ENCODE measurements around the gene TMEM270. TPM values are rescaled to one million over a fixed set of nuclear protein-coding genes. Genes with fewer than 3 reads are reported as not detected.

TMEM270 gene
- total RNA-seq, 1 donor from 2014 or later: not detected

- H3K36me3 Mint-ChIP-seq: no peaks in the 10 kb centered on the region
- no peak for DNase-seq (ENCODE audit: low spot score in 2 of 2, unreplicated experiment in 2 of 2)
- no peak overlapping the region for H3K27ac Mint-ChIP-seq
- no peak for TF ChIP-seq CTCF (IDR thresholded peaks at IDR 0.05; ENCODE audit: unreplicated experiment)
- peaks cover 11% of the 10 kb centered on the region for H3K4me1 Mint-ChIP-seq
- no peak overlapping the region for H3K4me3 Mint-ChIP-seq
- H3K27me3 Mint-ChIP-seq (ENCODE audit: low read depth): no peaks in the 10 kb centered on the region
- H3K9me3 Mint-ChIP-seq: no peaks in the 10 kb centered on the region
Observed at GRCh38 chr7:73838642-73839041, 22.3 kb upstream of the TMEM270 start.

DNA sequence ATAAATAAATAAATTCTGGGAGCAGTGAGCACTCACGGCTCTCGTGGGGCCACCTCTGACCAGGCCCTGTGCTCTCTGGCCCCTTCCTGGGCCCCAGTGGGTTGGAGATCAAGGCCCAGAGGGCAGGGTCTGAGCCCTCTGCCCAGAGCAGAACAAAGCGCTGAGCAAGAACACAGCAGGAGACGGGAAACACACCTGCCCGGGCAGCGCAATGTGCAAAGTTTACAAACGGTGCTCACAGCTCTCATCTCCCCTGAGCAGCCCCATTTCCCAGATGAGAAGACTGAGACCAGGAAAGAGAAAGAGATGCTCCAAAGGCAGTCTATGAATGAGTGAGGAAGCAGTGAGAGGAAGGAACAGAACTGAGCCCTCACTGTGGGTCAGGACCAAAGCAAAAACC lies 21.7 kb upstream of the TMEM270 start:
- TF ChIP-seq CTCF (IDR thresholded peaks at IDR 0.05; ENCODE audit: unreplicated experiment): no peak
- DNase-seq (ENCODE audit: low spot score in 2 of 2, unreplicated experiment in 2 of 2): no peak
- Mint-ChIP-seq H3K9me3 (no peaks in the 10 kb centered on the region), H3K36me3 (no peaks in the 10 kb centered on the region), H3K4me1 (peaks cover 15% of the 10 kb centered on the region), H3K4me3 (no peak overlapping the region), H3K27ac (no peak overlapping the region), H3K27me3 (ENCODE audit: low read depth) (no peaks in the 10 kb centered on the region)

- no peak for DNase-seq (ENCODE audit: low spot score in 2 of 2, unreplicated experiment in 2 of 2)
- no peaks in the 10 kb centered on the region for H3K36me3 Mint-ChIP-seq
- peak; percentile 35 for TF ChIP-seq CTCF (IDR thresholded peaks at IDR 0.05; ENCODE audit: unreplicated experiment)
- H3K4me1 Mint-ChIP-seq: peaks cover 20% of the 10 kb centered on the region
- peak overlapping the region; percentile 40 for H3K4me3 Mint-ChIP-seq
- H3K9me3 Mint-ChIP-seq: no peaks in the 10 kb centered on the region
- H3K27me3 Mint-ChIP-seq (ENCODE audit: low read depth): no peaks in the 10 kb centered on the region
- no peak overlapping the region for H3K27ac Mint-ChIP-seq
Observed at GRCh38 chr7:73839743-73840714, 20.9 kb upstream of the TMEM270 start.

- H3K4me3 Mint-ChIP-seq: peak overlapping the region; percentile 89
- H3K27ac Mint-ChIP-seq: no peak overlapping the region
Observed at GRCh38 chr7:73840715-73841379, 20.1 kb upstream of the TMEM270 start.

GRCh38 chr7:73841689-73842066 lies 19.3 kb upstream of the TMEM270 start:
- H3K27me3 Mint-ChIP-seq (ENCODE audit: low read depth): no peaks in the 10 kb centered on the region
- DNase-seq (ENCODE audit: low spot score in 2 of 2, unreplicated experiment in 2 of 2): no peak
- H3K36me3 Mint-ChIP-seq: no peaks in the 10 kb centered on the region
- no peak for TF ChIP-seq CTCF (IDR thresholded peaks at IDR 0.05; ENCODE audit: unreplicated experiment)
- H3K4me1 Mint-ChIP-seq: peaks cover 30% of the 10 kb centered on the region
- no peaks in the 10 kb centered on the region for H3K9me3 Mint-ChIP-seq
- peak overlapping the region; percentile 89 for H3K4me3 Mint-ChIP-seq
- H3K27ac Mint-ChIP-seq: no peak overlapping the region

More at GRCh38 chr7:73840715-73841379, 20.1 kb upstream of the TMEM270 start:
- H3K9me3 Mint-ChIP-seq: no peaks in the 10 kb centered on the region
- peaks cover 26% of the 10 kb centered on the region for H3K4me1 Mint-ChIP-seq
- H3K36me3 Mint-ChIP-seq: no peaks in the 10 kb centered on the region
- no peak for TF ChIP-seq CTCF (IDR thresholded peaks at IDR 0.05; ENCODE audit: unreplicated experiment)
- no peak for DNase-seq (ENCODE audit: low spot score in 2 of 2, unreplicated experiment in 2 of 2)
- no peaks in the 10 kb centered on the region for H3K27me3 Mint-ChIP-seq (ENCODE audit: low read depth)

Measured in mesothelial cell of epicardium (in vitro differentiated cells).